ENCODE data around the gene SV2C.
"Not testable (repeated sequence)": the region's sequence is repeated elsewhere in the genome, so short reads cannot be mapped to it uniquely, and the experiment has no call there.

SV2C gene

DNA sequence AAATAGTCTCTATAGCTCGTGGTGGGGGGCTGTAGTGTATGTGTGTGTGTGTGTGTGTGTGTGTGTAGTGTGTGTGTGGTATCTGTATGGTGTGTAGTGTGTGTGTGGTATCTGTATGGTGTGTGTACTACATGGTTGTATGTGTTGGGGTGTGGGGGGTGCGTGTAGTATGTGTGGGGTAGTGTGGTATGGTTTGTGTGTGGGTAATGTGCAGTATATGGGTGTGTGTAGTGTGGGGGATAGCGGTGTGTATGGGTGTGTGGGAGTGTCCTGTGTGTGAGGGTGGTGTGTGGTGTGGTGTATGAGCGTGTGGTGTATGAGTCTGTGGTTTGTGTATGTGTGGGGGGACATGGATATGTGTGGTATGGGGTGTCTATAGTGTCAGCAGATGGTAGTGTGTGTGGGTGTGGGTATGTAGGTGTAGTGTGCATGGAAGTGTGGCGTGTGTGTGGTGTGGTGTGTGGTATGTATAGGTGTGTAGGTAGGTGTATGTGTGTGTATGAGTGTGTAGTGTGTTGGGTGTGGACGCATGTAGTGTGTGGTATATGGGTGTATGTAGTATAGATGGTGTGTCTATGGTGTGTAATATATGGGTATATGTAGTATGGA is 174.1 kb downstream of the SV2C start:
- no peak for DNase-seq (ENCODE audit: low read depth)

DNA sequence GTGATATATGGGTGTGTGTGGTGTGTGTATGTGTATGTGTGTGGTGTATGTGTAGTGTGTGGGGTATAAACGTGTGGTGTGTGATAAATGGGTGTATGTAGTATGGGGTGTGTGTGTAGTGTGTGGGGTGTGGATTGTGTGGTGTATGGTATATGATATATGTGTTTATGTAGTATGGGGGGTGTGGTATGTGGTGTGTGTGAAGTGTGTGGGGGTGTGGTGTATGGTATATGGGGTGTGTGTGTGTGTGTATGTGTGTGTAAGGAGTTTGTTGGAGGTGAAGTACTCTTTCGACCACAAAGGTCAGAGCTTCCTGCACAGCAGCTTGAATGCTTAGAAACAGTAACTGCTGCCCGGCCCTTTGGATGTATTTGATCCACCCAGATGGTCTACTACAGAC is 174.7 kb downstream of the SV2C start:
- no peak for DNase-seq (ENCODE audit: low read depth)

DNA sequence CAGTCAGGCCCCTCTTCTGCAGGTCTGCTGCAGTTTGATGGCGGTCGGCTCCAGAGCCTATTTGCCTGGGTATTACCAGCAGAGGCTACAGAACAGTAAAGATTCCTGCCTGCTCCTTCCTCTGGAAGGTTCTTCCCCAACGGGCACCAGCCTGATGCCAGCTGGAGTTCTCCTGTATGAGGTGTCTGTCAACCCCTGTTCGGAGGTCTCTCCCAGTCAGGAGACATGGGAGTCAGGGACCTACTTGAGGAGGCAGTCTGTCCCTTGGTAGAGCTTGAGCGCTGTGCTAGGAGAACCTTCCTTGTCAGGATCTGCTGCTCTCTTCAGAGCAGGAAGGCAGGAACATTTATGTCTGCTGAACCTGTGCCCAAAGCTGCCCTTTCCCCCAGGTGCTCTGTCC is 181.5 kb downstream of the SV2C start:
- DNase-seq (ENCODE audit: low read depth) = no peak

DNA sequence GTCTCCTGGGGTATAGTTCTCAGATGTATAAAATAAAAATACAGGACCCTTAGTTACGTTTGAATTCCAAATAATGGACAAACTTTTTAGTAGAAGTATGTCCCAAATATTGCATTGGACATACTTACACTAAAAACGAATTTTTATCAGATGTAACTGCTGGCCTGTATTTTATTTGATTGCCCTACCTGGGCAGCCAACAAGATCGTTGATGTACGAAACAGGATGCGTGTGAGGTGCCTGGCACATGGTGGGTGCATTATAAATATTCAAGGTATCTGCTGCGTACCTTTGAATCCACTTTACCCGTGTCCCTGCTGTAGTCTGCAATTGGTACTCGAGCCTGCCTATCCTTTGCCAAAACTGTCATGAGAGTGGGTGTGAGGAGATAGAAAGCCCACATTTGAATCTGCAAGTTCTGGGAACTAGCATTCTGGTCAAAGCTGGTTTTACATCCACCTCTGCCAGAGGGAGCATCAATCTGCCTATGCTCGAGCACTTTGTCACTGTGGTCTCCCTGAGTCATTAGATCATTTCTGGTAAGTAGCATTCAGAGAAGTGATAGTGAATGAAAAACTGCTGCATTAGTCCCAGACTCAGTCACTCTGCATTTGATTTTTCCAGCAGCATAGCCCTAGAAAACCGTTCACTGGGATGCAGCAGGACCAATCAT is 186.2 kb downstream of the SV2C start:
- no peak for DNase-seq (ENCODE audit: low read depth)

DNA sequence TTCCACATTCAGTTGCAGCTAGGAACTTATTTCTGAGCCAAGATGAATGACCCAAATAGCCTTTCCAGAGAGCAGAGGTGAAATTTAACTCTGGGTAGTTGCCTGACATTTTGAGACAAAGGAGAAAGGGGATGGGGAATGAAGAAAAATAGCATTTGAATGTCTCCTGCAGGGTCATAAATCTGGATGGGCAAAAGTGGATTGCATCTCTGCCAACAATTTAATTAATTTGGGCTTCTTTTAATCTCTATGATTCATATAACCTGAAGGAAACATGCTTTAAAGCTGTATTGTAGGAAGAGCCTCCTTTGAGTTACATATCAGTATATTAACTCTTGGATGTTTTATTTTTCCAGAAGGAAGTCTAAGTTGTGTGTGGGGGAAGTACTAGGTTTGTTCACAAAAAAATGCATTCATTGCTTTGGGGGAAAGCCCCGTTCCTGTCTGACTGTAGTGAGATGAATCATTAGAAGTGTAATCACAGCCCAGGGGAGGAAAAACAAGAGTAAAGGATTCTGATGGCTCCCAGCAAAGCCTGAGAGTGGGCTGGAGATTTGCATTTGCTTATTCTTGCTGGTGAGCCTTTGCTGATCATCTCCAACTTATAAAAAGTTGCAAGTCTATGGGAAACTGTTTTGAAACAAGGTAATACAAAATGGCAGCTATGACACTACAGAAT is 186.9 kb downstream of the SV2C start:
- DNase-seq (ENCODE audit: low read depth) = no peak

DNA sequence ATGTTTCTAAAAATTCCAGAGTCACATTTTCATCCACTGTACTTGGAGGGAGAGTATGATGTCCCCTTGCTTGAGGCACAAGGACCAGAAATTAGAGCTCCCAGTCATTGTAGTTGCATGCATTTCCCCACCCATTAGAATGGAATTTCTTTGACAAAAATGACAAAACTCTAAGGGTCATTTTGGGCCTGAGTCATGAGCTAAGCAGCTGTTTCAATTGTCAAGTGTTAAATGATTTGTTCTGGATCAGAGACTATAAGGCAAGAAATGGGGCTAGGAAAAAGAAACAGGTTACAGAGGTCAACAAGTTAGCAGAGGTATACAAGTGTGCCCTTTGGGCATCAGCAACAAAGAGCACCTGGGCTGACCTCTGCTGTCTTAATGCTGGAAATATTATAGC is 188.7 kb downstream of the SV2C start:
- no peak for DNase-seq (ENCODE audit: low read depth)

DNA sequence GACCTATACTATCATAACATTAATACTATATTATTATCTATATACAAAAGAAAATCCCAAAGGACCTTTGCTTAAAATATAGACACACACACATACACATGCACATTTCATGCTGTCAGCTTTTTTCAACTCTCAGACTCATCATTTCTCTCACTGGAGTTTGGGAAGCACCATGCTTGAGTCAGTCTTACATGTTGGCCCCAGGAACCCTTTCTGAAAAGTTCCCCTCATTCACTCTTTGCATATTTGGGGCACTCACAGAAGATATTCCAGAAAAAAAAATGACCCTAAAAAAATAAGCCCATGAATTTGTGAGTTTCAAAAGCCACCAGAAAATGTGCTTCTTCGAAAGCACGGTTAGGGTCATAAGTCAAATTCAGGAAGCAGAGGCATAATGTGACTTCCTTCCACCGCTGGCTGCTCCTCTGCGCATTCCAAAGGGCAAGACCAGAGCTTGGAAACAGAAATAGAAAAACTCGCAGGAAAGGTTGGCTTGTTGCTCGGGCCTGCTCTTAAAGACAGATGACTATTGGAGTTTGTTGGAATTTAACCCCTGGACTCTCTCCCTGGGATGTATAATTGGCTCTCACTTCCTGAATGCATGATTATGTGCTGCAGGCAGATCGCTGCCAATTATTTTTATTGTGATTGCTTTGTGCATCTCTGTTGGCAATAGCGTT is 190.2 kb downstream of the SV2C start:
- DNase-seq (ENCODE audit: low read depth) = no peak

DNA sequence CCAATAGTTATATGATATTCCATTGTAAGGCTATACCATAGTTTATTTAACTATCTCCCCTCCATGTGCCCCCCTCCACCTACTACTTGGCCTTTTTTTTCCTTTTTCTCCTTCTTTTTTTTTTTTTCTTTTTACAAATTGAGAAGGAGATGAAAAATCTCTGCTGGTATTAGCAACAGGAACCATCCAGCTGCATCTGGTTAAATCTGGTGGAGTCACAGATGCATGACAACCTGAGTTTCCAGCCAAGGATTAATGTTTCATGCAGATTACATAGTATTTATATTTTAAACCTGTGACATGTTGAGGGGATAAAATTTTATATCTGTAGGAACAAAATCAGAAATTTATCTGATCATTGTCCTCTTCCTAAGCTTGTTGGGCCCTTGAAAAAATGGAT is 191.4 kb downstream of the SV2C start:
- DNase-seq (ENCODE audit: low read depth) = no peak

DNA sequence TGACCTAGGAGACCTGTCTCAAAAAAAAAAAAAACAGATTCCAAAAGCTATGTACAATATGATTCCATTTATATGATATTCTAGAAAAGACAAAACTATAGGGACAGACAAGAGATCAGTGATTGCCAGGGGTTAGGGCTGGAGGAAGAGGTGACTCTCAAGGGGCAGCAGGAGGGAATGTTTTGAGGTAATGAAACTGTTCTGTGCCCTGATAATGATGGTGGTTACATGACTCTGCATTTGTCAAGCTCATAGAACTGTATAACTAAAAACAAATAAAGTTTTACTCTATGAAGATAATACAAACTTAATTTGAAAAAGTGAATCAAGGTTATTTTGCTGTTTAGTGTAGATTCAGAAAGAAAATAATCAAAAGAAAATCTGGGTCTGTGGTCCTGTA is 194.6 kb downstream of the SV2C start:
- no peak for DNase-seq (ENCODE audit: low read depth)

DNA sequence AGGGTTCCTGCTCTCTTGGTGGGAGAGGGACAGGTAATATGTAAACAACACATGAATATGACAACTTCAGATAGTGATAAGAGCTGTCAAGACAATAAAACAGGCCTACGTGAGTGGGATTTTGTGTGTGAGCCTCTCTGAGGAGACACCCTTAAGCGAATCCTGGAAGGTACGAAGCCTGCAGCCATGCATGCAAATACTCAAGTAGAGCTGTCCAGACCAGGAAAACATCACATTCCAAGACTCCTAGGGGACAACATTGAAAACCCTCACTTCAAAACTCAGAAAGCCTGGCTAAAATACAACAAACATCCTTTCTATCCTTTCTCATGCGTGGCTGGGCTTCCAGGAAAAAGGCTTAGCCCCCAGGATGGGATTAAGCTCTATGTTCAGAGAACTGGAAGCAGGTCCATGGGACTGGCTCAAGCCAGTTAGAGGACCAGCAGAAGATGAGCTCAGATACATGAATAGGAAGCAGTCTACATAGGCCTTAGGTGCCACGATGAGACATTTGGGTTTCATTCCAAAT is 195.1 kb downstream of the SV2C start:
- DNase-seq (ENCODE audit: low read depth) = no peak

DNA sequence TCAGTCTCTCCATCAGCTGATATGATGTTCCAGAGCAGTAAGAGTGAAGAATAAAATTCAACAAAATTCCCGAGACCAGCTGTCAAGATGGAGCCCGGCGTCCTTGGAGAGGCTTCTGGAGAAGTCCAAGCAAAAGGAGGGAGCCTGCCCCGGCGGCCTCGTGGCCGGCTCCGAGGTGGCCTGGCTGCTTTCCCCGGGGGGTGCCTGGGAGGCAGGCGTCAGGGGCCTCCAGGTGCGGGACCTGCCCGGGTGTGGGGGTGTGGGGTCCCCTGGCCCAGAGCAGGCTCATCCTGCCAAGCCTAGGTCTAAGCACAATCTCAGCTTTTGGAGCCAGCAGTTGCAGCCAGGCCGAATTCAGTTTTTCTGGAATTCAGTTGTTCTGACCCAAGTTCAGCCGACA is 197.3 kb downstream of the SV2C start:
- no peak for DNase-seq (ENCODE audit: low read depth)

DNA sequence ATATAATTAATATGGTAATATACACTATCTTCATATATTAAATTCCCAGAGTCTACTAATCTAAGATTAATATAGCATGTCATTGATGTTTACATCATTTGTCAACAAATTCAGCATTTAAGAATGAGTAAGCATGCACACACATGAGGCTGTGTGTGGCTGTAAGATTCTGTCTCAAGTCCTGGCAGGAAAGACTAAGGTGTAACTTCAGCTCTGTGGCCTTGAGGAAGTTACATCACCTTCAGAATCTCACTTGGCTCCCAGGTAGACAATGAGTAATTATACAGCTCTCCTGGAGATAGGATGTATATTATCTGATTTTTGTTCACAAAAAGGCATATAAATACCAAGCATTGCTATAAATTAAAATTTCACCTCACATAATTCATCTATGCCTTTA is 200.5 kb downstream of the SV2C start:
- DNase-seq (ENCODE audit: low read depth) = no peak

DNA sequence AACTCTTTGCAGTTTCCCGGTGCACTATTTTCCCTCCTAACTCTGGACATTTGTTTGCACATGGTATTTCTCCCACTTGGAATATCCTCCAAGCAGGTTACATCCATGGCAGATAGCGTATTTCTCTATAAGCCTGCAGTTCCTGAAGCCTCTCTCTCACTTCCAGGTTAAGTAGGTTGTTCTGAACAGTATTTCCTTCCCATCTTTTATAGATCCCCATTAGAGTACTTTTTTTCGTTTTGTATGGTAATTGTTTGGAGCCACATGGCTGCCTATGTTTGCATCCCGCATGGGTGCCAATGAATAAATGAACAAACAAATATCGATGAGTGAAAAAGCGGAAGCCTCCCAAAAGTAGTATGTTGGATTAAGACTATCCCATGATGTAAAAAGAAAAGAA is 206.5 kb downstream of the SV2C start:
- DNase-seq (ENCODE audit: low read depth) = no peak

DNA sequence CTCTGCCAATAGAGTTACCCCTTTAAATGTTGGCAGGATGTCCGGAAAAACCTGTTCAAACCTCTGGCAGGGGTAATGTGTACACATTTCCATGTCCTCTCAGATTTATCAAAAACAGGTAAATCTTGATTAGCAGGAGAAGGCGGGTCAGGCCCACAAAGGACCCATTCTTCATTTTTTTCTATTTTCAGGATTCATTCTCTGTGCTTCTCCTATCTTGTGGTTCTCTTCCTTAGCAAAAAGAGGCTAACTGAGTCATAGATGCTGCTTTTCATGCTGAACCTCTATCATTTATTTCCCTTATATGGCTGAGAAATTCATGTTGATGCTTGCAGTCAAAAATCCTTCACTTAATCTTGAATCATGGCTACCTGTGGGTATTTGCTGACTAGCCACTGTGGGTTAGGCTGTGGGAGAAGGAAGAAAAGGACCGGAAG is 207.2 kb downstream of the SV2C start:
- DNase-seq (ENCODE audit: low read depth) = no peak

DNA sequence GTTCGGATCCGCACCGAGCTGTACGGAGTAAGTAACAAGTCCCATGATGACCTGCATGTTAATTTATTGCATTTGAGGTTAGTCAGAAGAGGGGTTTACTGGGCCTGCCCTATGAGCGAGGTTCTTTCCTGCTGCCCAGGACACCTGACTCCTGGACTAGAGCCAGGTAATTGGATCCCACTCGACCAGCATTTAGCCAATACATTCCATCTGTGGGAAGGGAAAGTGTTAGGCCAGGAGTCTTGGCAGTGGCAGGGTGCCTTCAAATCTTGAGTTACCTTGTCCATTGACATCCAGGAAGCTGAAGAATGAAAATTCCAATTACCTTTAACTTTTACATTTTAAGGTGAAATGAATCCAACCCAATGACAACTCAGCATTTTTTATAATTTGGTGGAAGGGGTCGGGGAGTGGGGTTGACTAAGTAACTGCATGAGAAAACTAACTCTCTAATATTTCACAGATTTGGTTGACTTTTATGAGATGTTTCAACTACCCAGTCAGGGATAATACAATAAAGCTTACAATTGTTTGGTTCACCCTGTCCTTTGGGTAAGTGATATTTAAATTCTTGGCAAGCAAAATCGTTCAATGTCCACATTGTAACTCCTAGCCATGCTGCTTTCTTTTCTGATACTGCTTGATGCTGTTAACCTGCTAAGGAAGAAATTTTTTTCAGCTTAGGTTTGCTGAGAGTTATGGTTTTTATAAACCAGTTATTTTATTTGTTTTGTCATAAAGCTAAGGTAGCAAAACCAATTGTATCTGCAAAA is 208.3 kb downstream of the SV2C start:
- DNase-seq (ENCODE audit: low read depth) = no peak

DNA sequence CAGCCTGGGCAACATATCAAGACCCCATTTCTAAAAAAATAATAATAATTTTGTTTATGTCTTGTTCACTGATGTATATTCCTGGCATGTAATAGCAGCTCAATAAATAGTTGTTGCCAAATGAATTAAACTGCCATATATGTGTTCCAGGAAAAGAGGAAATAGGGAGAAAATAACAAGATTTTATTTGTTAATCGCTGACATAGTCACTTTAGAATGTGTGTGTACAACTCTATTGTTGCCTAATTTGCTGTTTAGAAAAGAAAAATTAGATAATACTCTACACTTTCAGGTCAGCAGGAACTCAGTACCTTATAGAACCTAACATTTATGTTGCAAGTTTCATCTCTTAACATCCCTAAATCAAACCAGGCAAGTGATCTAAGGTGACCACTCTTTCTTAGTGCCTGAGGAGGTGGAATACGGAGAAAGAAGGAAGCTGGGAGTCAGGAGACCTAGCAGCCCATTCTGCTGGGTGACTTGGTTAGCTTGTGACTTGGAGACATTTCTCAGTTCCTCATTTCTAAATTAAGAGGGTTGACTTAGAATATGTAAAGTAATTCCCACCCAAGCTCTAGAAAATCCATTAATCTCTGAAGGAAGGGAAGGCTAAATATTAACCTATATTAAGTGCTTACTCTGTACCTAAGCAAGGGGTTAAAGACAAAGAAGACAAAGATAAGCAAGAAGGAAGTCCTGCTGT is 209.6 kb downstream of the SV2C start:
- no peak for DNase-seq (ENCODE audit: low read depth)

DNA sequence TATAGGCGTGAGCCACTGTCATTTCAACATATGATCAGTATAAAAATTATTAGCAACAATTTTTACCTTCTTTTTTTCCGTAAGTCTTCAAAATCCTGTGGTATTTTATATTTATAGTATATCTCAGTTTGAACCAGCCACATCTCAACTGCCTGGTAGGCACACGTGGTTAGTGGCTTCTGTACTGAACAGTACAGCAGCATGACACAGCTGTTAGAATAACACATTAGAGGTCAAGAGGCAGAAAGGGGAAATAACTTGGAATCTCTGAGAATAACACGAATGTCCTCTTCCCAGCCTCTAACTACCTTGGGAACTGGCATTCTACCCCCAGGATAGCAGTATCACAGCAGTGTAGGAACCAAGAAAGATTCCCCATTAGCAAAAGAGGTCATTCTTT is 211.4 kb downstream of the SV2C start:
- DNase-seq (ENCODE audit: low read depth) = no peak

DNA sequence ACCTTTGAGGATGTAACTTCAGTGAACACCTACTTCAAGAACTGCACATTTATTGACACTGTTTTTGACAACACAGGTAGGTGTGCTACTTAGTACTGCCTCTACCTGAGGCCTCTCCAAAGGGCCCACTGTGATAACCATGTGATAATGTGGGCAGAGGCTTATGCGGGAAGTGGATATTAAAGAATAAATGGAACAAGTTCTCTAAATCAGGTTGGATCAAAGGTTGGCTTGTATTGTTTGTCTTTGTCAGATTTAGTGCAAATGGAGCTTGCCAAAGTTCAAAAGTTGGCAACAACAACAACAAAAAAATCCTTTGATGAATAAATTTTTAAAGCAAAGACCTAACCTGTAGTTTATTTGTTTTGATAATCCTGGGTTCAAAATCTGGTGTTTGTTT is 215.7 kb downstream of the SV2C start:
- DNase-seq (ENCODE audit: low read depth) = no peak

DNA sequence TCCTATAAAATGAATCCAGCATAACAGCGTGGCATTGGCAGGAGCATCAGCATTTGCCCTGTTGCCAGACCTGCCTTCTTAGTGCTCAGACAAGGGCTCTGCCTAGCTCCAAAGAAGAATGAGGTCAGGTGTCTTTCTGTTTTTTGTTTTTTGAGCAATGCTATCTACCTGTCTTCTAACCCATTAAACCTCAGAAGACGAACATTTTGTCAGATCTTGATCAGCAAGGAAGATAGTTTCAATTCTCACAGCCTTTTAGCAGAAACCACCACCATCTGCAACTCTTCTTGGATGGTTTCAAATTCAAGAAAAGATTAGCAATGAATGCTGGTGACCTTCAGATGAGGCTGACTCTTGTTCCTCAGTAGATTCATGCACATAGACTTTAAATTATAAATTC is 216.4 kb downstream of the SV2C start:
- no peak for DNase-seq (ENCODE audit: low read depth)

DNA sequence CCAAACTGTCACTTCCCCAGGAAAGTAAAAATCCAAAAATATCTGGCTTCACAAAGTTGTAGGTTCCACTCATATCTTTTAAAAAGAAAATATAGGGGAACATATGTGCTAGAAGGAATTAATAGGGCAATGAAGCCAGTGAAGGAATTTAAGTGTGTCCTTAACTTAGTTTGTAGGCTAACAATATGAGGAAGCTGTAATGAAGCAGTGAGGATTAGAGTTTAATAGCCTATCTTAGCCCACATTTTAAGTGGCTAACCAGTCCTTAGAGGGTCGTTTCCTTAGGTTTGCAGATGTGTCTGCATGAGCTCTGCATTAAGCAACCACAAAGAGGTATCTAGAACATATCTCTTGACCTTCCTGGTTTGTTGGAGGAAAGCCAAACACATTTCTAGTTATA is 218.7 kb downstream of the SV2C start:
- not testable (repeated sequence) for DNase-seq (ENCODE audit: low read depth)

DNA sequence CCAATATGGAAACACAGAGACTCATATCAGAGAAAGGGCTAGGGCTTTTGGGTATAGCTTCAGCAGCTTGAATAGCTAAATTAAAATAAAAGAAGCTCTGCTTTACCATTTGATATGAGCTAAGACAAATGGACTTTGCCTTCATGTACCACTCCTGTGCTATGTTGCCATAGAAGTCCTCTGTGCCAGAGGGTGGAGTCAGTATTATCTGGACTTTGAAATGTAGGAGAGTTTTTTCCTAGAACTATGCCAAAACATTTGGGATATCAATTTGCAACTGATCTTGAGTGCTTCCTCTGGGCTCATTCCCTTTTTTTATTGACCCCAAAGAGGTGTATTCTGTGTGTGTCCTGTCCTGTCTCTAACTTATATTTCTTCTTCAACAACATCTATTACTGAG is 219.5 kb downstream of the SV2C start:
- DNase-seq (ENCODE audit: low read depth) = not testable (repeated sequence)

Data from stimulated activated CD8-positive, alpha-beta memory T cell treated with anti-CD3 and anti-CD28 coated beads, Interleukin-12 subunit alpha, Interleukin-12 subunit beta, amount 100 ng/mL, for 4 hours (primary cell).